Omental fat pad (tissue), 4 donors: ENCODE measurements around the gene FANCC. TPM values are rescaled to one million over a fixed set of nuclear protein-coding genes. Genes with fewer than 3 reads are reported as not detected.
A peak's percentile ranks its signal among the peaks of the same experiment; 100 is the strongest.

Source experiments
- ATAC-seq: fragments of 150-250 bp; one replicate; pipeline ENCODE4 v1.9.1; 2016; ENCODE audit warnings: mild to moderate bottlenecking, moderate library complexity; ENCODE audit not compliant: low FRiP score
- DNase-seq: peaks from one replicate; pipeline ENCODE4 v3.0.0-alpha.2; 2019; ENCODE audit warnings: low spot score
- total RNA-seq, 4 donors: library from RNA; depleted of rRNA; stranded (reverse); fragments of >200 nt; gene quantifications; one replicate each; pipeline ENCODE4 v1.1.0, GENCODE V29; 2016
- TF ChIP-seq, protein P1 (sequence below), 3 donors: fragments of 450-650 bp; IDR thresholded peaks; one replicate each; pipeline ENCODE4 v1.5.1; 2016 to 2017; ENCODE audit warnings: antibody characterized with exemption in 3 of 3, mild to moderate bottlenecking in 3 of 3, moderate library complexity in 2 of 3

Gene FANCC
- total RNA-seq, 4 donors from 2014 or later, result 4.6 to 6.8 (median 6.1) TPM

DNA sequence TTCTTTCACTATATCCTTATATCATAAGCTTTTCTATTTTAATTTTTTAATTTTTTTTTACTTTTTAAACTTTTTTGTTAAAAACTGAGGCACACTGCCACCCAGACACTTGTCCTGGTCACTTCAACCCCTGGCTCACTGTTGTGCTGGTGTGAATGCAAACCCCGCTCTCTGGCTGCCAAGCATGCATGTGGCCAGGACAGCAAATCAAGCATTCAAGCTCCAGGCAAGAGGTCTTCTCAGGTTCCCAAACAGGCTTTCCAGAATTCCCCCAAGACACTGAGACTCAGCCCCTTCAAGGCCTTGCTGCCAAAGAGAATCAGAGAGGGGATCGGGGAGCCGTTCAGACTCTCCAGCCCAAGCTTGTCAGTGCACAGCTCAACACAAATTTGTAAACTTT is 139.9 kb downstream of the FANCC start:
- ATAC-seq (no peak), DNase-seq (no peak)
- TF ChIP-seq, protein P1, sequence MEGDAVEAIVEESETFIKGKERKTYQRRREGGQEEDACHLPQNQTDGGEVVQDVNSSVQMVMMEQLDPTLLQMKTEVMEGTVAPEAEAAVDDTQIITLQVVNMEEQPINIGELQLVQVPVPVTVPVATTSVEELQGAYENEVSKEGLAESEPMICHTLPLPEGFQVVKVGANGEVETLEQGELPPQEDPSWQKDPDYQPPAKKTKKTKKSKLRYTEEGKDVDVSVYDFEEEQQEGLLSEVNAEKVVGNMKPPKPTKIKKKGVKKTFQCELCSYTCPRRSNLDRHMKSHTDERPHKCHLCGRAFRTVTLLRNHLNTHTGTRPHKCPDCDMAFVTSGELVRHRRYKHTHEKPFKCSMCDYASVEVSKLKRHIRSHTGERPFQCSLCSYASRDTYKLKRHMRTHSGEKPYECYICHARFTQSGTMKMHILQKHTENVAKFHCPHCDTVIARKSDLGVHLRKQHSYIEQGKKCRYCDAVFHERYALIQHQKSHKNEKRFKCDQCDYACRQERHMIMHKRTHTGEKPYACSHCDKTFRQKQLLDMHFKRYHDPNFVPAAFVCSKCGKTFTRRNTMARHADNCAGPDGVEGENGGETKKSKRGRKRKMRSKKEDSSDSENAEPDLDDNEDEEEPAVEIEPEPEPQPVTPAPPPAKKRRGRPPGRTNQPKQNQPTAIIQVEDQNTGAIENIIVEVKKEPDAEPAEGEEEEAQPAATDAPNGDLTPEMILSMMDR (IDR thresholded peaks at IDR 0.05), result no peak

DNA sequence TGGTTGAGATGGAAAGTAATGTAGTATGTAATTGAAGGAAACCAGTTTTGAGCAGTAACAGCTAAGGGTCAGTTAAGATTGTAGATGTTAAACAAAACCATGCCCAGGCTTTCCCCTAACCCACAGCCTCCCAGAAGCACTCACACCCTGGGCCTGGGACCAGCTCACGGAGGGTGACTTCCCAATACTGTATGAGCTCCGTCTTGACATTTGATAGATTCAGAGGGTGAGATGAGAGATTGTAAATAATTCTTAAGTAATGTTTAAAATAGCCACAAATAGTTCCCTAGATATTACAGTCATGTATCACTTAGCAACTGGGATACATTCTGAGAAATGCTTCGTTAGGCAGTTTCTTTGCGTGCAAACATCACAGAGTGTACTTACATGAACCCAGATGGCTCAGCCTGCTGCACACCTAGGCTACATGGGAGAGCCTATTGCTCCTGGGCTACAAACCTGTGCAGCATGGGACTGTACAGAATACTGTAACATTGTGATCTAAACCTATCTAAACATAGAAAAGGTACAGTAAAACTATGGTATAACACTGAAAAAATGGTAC is 140.7 kb downstream of the FANCC start:
- TF ChIP-seq, protein P1 (IDR thresholded peaks at IDR 0.05), result no peak
- DNase-seq, result no peak
- ATAC-seq, result no peak

DNA sequence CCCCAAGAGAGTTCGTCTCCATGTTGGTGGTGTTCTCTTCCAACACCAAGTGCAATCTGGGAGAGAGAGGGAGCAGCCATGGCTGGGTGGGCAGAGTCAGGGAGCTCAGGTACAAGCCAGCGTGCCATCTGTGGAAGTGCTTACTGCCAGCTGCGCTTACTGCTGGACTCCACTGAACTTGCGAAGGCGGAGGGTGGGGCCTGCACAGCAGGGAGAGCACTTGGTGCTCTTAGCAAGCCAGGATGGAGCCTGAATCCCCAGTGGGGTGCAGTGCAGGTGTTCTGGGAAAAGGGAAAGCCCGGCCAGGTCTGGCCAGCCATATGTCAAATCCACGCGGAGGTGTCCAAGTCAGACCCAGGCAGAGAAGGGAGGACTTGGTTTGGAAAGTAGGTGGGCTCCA is 142.0 kb downstream of the FANCC start:
- TF ChIP-seq, protein P1 (IDR thresholded peaks at IDR 0.05), result no peak
- no peak for DNase-seq
- ATAC-seq, result no peak

DNA sequence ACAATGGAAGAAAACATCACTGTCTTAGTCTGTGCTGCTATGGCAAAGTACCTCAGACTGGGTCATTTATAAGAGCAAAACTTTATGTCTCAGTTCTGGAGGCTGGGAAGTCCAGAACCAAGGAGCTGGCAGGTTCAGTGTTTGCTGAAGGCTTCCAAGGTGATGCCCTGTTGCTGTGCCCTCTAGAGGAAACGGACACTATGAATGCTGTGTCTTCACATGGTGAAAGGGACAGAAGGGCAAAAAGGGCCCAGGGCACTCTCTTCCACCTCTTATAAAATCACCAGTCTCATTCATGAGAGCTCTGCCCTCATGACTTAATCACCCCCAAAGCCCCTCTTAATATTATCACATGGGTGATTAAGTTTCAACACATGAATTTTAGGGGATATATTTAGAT is 143.5 kb downstream of the FANCC start:
- TF ChIP-seq, protein P1 (IDR thresholded peaks at IDR 0.05), result no peak
- ATAC-seq (no peak), DNase-seq (no peak)

DNA sequence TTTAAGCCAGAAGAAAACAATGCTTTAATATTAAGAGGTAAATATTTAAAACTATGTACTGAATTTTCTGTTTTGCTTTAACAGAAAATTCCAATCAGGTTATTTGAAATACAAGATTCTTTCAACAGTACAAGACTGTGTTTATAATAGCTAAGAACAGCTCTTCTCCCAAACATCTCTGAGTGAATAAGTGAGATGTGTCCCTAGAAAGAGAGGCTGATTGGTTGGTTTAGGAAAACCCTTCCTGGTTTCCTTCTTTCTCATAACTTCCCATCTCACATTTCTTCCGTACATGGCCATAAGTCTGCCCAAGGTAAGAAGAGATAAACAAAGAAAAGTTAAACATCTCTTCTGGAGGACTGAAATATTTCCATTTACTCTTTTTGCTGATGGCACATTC is 145.9 kb downstream of the FANCC start:
- TF ChIP-seq, protein P1 (IDR thresholded peaks at IDR 0.05), result no peak
- ATAC-seq (no peak), DNase-seq (no peak)

DNA sequence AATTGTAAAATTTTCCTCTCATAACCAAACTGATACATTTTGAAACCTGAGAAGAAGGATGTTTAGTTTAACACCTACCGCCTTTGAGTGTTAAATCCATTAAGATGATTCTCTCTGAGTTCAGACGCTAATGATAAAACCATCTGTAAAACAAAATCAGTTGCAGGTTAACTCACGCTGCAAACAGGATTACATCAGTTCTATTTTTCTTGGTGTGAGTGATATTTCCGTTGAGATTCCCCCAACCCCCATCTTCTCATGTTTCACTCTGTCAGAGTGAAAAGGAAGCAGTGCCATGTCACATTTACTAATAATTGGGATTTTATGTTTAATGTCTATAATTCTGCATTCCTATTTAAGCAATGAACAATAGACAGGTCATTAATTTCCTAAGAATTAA is 146.5 kb downstream of the FANCC start:
- ATAC-seq (no peak), DNase-seq (no peak)
- TF ChIP-seq, protein P1 (IDR thresholded peaks at IDR 0.05), result no peak

DNA sequence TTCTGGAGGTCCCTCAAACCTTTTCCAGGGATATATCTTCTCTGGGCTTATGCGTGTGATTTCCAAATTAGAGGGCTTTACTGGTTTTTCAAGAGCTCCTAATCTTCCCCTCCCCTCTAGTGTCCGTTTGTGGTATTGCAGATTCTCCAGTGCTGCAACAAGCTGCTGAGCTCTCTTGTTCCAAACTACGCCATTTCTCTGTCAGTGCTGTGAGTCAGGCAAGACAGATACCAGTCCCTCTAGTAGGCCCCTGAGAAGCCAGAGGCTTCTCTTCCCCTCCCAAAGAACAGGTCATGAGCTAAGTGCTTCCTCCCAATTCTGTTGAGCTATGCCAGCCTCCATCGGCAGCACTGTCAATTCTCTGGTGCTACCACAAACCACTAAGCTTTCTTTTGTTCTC is 149.5 kb downstream of the FANCC start:
- ATAC-seq (peak; percentile 82), DNase-seq (peak; percentile 41)
- TF ChIP-seq, protein P1 (IDR thresholded peaks at IDR 0.05), result peak in 1 of 3 donors; percentile 3
